ENCODE results near the gene AUTS2. TPM values are rescaled to one million over a fixed set of nuclear protein-coding genes. Genes with fewer than 3 reads are reported as not detected.

Gene AUTS2
- total and polyA plus RNA-seq, 9 of the 15 experiments (the other 6 are each of a cell fraction or from before 2014, with no cell fraction given), result 0.58 TPM; not detected in 8

- no peaks in the 10 kb centered on the region for H3K9me1 ChIP-seq (ENCODE audit: control insufficient read depth, insufficient read depth, low read length)
- ChIA-PET CTCF (ENCODE audit: low intra/inter-chr PET ratio) (no interaction called here), POLR2A (no interaction called here)
- TF ChIP-seq PRMT5 (CRISPR knock-in tag; IDR thresholded peaks at IDR 0.05) (no peak), CHD7 (IDR thresholded peaks at IDR 0.05; ENCODE audit: low read depth, low read length) (no peak), HDAC6 (IDR thresholded peaks at IDR 0.05; ENCODE audit: low read depth, low read length) (no peak), POLR3A (IDR thresholded peaks at IDR 0.05; ENCODE audit: borderline replicate concordance, extremely low read depth, insufficient read depth, insufficient read length) (no peak), HIVEP1 (CRISPR knock-in tag; IDR thresholded peaks at IDR 0.05) (no peak), HMGXB4 (CRISPR knock-in tag; IDR thresholded peaks at IDR 0.05) (no peak), ASH1L (IDR thresholded peaks at IDR 0.05; ENCODE audit: borderline replicate concordance, low read depth, partially characterized antibody) (no peak)
- no peak for ATAC-seq
- no TSS peak for BruUV-seq (replicated peaks)
- H3K9ac ChIP-seq (ENCODE audit: insufficient read depth in 1 of 2, low read depth in 2 of 2, low read length in 2 of 2), result no peak overlapping the region
- no peak for DNase-seq (ENCODE audit: extremely low read depth in 1 of 4, low spot score in 3 of 4)
- H3K36me3 ChIP-seq (ENCODE audit: control insufficient read depth, insufficient read depth, low read length), result no peaks in the 10 kb centered on the region
- in situ Hi-C loops (cut with MboI) (no loop called here), intact Hi-C loops (cut with micrococcal nuclease) (no loop called here)
- H3K27me3 ChIP-seq (ENCODE audit: control insufficient read depth in 2 of 2, insufficient read depth in 2 of 2, low read length in 2 of 2), result no peaks in the 10 kb centered on the region
- no peaks in the 10 kb centered on the region for H3K4me1 ChIP-seq (replicated peaks in 1 of 2; ENCODE audit: control insufficient read depth in 2 of 2, insufficient read depth in 2 of 2, low read length in 2 of 2)
- no peak for FAIRE-seq
- H3K4me2 ChIP-seq (ENCODE audit: insufficient read depth, low read length), result no peak overlapping the region
- no peaks in the 10 kb centered on the region for H3K79me2 ChIP-seq (ENCODE audit: control insufficient read depth, insufficient read depth, low read length)
- 0% methylated on average over 1 of the region's 1 CpG for WGBS (ENCODE audit: insufficient coverage, low coverage, missing lambda C conversion rate)
- H3K9me3 ChIP-seq (replicated peaks; ENCODE audit: control insufficient read depth, insufficient read depth, low read depth, low read length), result no peaks in the 10 kb centered on the region
- H4K20me1 ChIP-seq (replicated peaks; ENCODE audit: control insufficient read depth, insufficient read depth, low read length), result no peaks in the 10 kb centered on the region
- H3K4me3 ChIP-seq, result no peak overlapping the region
- H3K27ac ChIP-seq (ENCODE audit: extremely low read depth, low read depth, low read length), result no peak overlapping the region
- H2AFZ ChIP-seq (ENCODE audit: low read depth, low read length), result no peak overlapping the region
Measured at GRCh38 chr7:70116867-70117266, 518.6 kb downstream of the AUTS2 start.
